Memory B cell (primary cell): ENCODE results near the gene NLRC5.

Source experiments
- ATAC-seq: fragments of 150-1000 bp; cut with Tn5 transposase; 2 replicates; pipeline ENCODE4 v1.10.0; 2021; ENCODE audit warnings: low read depth, mild to moderate bottlenecking, moderate library complexity
- DNase-seq, 2 donors: peaks; one replicate each; pipeline ENCODE4 v3.0.0; 2022; ENCODE audit warnings: low spot score in 2 of 2
- H3K27ac Mint-ChIP-seq: one replicate; pipeline ENCODE4 v1.8.0; 2022; ENCODE audit warnings: mild to moderate bottlenecking, moderate library complexity, mixed read lengths
- H3K27me3 Mint-ChIP-seq: one replicate; pipeline ENCODE4 v1.8.0; 2022; ENCODE audit warnings: mixed read lengths
- H3K36me3 Mint-ChIP-seq: one replicate; pipeline ENCODE4 v1.8.0; 2022; ENCODE audit warnings: mild to moderate bottlenecking, mixed read lengths
- H3K4me1 Mint-ChIP-seq: one replicate; pipeline ENCODE4 v1.8.0; 2022; ENCODE audit warnings: mixed read lengths
- H3K4me3 Mint-ChIP-seq: one replicate; pipeline ENCODE4 v1.8.0; 2022; ENCODE audit warnings: mild to moderate bottlenecking, moderate library complexity, mixed read lengths
- H3K9me3 Mint-ChIP-seq: one replicate; pipeline ENCODE4 v1.8.0; 2022; ENCODE audit warnings: mixed read lengths

The NLRC5 gene

GRCh38 chr16:57125969-57126368 lies 136.6 kb downstream of the NLRC5 start:
- ATAC-seq (no peak), DNase-seq (no peak)
- Mint-ChIP-seq H3K9me3 (no peaks in the 10 kb centered on the region), H3K27ac (no peak overlapping the region), H3K36me3 (no peaks in the 10 kb centered on the region), H3K27me3 (no peaks in the 10 kb centered on the region), H3K4me3 (no peak overlapping the region), H3K4me1 (peaks cover 18% of the 10 kb centered on the region)

GRCh38 chr16:57126411-57126810 lies 137.1 kb downstream of the NLRC5 start:
- no peaks in the 10 kb centered on the region for H3K36me3 Mint-ChIP-seq
- H3K4me3 Mint-ChIP-seq = no peak overlapping the region
- peak; percentile 24 for ATAC-seq
- DNase-seq = no peak
- H3K27ac Mint-ChIP-seq = no peak overlapping the region
- no peaks in the 10 kb centered on the region for H3K27me3 Mint-ChIP-seq
- H3K4me1 Mint-ChIP-seq = peaks cover 18% of the 10 kb centered on the region
- H3K9me3 Mint-ChIP-seq = no peaks in the 10 kb centered on the region

- H3K27me3 Mint-ChIP-seq = no peaks in the 10 kb centered on the region
- H3K9me3 Mint-ChIP-seq = no peaks in the 10 kb centered on the region
- H3K27ac Mint-ChIP-seq = no peak overlapping the region
- DNase-seq (no peak), ATAC-seq (no peak)
- peaks cover 18% of the 10 kb centered on the region for H3K4me1 Mint-ChIP-seq
- H3K4me3 Mint-ChIP-seq = no peak overlapping the region
- H3K36me3 Mint-ChIP-seq = no peaks in the 10 kb centered on the region
Observed at GRCh38 chr16:57127037-57127763, 137.8 kb downstream of the NLRC5 start.

DNA sequence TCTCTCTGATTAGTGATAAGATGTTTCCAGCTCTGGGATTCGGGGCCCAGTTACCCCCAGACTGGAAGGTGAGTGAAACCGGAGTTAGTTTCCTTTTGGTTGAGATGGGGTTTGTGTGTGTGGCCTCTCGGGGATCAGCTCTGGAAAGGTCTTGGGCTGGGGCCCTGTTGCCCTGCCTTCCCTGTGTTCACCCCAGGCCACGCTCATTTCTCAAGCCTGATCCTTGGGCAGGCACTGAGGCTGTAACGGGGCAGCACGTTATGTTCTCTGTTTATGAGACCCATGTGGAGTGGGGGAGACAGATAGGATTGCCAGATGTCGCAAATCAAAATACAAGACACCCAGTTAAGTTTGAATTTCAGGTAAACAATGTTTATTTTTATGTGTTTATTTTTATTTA lies 138.5 kb downstream of the NLRC5 start:
- Mint-ChIP-seq H3K4me1 (peaks cover 20% of the 10 kb centered on the region), H3K4me3 (no peak overlapping the region), H3K27ac (peak overlapping the region; percentile 40), H3K9me3 (no peaks in the 10 kb centered on the region), H3K27me3 (no peaks in the 10 kb centered on the region), H3K36me3 (no peaks in the 10 kb centered on the region)
- no peak for ATAC-seq
- DNase-seq = no peak

- Mint-ChIP-seq H3K4me1 (peaks cover 19% of the 10 kb centered on the region), H3K9me3 (no peaks in the 10 kb centered on the region), H3K27me3 (no peaks in the 10 kb centered on the region), H3K4me3 (no peak overlapping the region), H3K36me3 (no peaks in the 10 kb centered on the region), H3K27ac (peak overlapping the region; percentile 77)
- DNase-seq (no peak), ATAC-seq (peak; percentile 47)
Observed at GRCh38 chr16:57128771-57129389, 139.5 kb downstream of the NLRC5 start.

DNA sequence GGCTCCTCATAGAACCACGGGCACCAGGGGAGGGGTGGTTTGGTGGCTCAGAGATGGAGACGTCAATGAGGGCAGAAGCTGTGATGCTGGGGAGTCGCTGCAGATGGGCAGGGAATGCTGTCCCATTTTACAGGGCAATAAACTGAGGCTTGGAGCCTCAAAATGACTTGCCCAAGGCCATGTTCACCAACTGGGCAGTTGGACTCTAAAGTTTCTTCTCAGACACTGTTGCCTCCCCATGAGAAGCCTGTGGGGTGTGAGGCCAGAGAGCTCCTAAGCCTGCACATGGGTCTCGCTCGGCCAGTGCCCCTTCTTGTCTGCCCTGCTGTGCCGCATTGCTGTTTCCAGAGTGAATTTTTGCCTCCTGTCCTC lies 141.6 kb downstream of the NLRC5 start:
- DNase-seq (no peak), ATAC-seq (no peak)
- Mint-ChIP-seq H3K27me3 (no peaks in the 10 kb centered on the region), H3K27ac (no peak overlapping the region), H3K9me3 (no peaks in the 10 kb centered on the region), H3K4me1 (peaks cover 36% of the 10 kb centered on the region), H3K4me3 (no peak overlapping the region), H3K36me3 (no peaks in the 10 kb centered on the region)

GRCh38 chr16:57131351-57131970 lies 142.1 kb downstream of the NLRC5 start:
- H3K4me1 Mint-ChIP-seq = peaks cover 36% of the 10 kb centered on the region
- no peaks in the 10 kb centered on the region for H3K36me3 Mint-ChIP-seq
- ATAC-seq = no peak
- H3K27me3 Mint-ChIP-seq = no peaks in the 10 kb centered on the region
- H3K9me3 Mint-ChIP-seq = no peaks in the 10 kb centered on the region
- DNase-seq = no peak
- no peak overlapping the region for H3K4me3 Mint-ChIP-seq
- H3K27ac Mint-ChIP-seq = peak overlapping the region; percentile 43

DNA sequence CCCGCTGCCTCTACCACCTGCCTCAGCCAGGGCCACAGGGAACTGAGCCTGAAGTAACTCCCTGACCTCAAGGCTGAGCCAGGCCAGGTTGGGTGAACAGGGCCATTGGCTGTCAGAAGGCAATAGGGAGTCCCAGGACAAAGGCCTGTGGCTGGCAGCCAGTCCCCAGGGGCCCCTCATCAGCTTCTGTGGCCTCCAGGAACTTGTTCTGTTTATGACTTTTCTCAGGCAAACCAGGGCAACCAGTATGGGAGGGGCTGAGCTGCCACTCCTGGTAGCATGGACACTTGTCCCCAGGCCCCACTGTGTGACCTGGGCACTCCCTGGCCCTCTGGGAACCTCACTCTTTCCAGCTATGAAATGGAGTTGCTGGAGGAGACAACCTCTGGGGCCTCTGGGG lies 143.1 kb downstream of the NLRC5 start:
- no peaks in the 10 kb centered on the region for H3K36me3 Mint-ChIP-seq
- H3K9me3 Mint-ChIP-seq = no peaks in the 10 kb centered on the region
- H3K4me3 Mint-ChIP-seq = no peak overlapping the region
- peaks cover 35% of the 10 kb centered on the region for H3K4me1 Mint-ChIP-seq
- no peaks in the 10 kb centered on the region for H3K27me3 Mint-ChIP-seq
- ATAC-seq = no peak
- no peak overlapping the region for H3K27ac Mint-ChIP-seq
- no peak for DNase-seq

DNA sequence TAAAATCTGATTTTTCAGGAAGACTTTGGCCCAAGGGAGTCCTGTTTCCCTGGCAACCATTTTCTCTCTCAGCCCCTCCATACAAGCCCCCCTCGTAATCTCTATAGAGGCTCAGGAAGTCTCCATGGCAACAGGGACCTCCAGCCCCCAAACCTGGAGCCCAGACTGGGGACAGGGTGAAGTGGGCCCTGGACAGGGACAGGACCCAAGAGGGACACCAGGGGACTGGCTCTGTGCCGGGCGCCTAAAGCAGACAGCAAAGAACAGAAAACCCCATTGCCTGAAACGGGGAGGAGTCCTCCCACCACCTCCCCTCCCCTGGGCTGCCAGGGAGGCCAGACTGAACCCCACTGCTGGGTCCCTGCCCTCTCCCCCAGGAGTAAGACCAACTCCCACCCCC lies 143.7 kb downstream of the NLRC5 start:
- H3K4me1 Mint-ChIP-seq = peaks cover 35% of the 10 kb centered on the region
- no peaks in the 10 kb centered on the region for H3K9me3 Mint-ChIP-seq
- H3K4me3 Mint-ChIP-seq = no peak overlapping the region
- ATAC-seq (no peak), DNase-seq (no peak)
- no peaks in the 10 kb centered on the region for H3K36me3 Mint-ChIP-seq
- H3K27ac Mint-ChIP-seq = no peak overlapping the region
- H3K27me3 Mint-ChIP-seq = no peaks in the 10 kb centered on the region
